Upper lobe of left lung (tissue), 6 donors: ENCODE results near the gene GAGE12E. TPM values are rescaled to one million over a fixed set of nuclear protein-coding genes. Genes with fewer than 3 reads are reported as not detected.
A peak's percentile ranks its signal among the peaks of the same experiment; 100 is the strongest.
"Not testable (repeated sequence)": the region's sequence is repeated elsewhere in the genome, so short reads cannot be mapped to it uniquely, and the experiment has no call there.

Source experiments
- ATAC-seq, 2 donors: fragments of 200-7000 bp; cut with Tn5 transposase; one replicate each; pipeline ENCODE4 v1.9.1; 2022; ENCODE audit warnings: mild to moderate bottlenecking in 2 of 2, moderate library complexity in 2 of 2; ENCODE audit not compliant: low FRiP score in 2 of 2
- DNase-seq, 2 donors: peaks; one replicate each; pipeline ENCODE4 v3.0.0-alpha.2; 2019 to 2020
- H3K27ac ChIP-seq, 4 donors: fragments of 200-600 bp; sonication (generic); one replicate each; pipeline ENCODE4 v1.5.1; 2016 to 2019
- H3K27me3 ChIP-seq, 4 donors: fragments of 200-600 bp; sonication (generic); one replicate each; pipeline ENCODE4 v1.5.1; 2017 to 2019
- H3K36me3 ChIP-seq, 4 donors: fragments of 200-600 bp; sonication (generic); one replicate each; pipeline ENCODE4 v1.5.1; 2016 to 2019
- H3K4me1 ChIP-seq, 4 donors: fragments of 200-600 bp; sonication (generic); one replicate each; pipeline ENCODE4 v1.5.1; 2018 to 2019
- H3K4me3 ChIP-seq, 4 donors: fragments of 200-600 bp; sonication (generic); one replicate each; pipeline ENCODE4 v1.5.1; 2017 to 2019; ENCODE audit warnings: mild to moderate bottlenecking in 2 of 4, moderate library complexity in 1 of 4
- H3K9me3 ChIP-seq, 4 donors: fragments of 200-600 bp; sonication (generic); one replicate each; pipeline ENCODE4 v1.5.1; 2018 to 2019
- WGBS, 2 donors: methylation state at CpG; one replicate each; pipeline ENCODE4 v1.1.5; 2017 to 2018; 5-methylcytosine and 5-hydroxymethylcytosine counted together
- total RNA-seq, 6 donors: library from RNA; depleted of rRNA in 4 of 6; stranded (reverse); fragments of >200 nt in 4 of 6; gene quantifications; one replicate each; pipeline versions ENCODE4 v1.1.0 to v1.2.1, GENCODE V29; 2016 to 2021
- donor health status: DM: no; HTN: no; CAD: no; lungs with moderate emphysema.
- donor health status: DM: no; HTN: yes; CAD: no; lungs with severe emphysema.

The GAGE12E gene, protein sequence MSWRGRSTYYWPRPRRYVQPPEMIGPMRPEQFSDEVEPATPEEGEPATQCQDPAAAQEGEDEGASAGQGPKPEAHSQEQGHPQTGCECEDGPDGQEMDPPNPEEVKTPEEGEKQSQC
- total RNA-seq, result not detected

DNA sequence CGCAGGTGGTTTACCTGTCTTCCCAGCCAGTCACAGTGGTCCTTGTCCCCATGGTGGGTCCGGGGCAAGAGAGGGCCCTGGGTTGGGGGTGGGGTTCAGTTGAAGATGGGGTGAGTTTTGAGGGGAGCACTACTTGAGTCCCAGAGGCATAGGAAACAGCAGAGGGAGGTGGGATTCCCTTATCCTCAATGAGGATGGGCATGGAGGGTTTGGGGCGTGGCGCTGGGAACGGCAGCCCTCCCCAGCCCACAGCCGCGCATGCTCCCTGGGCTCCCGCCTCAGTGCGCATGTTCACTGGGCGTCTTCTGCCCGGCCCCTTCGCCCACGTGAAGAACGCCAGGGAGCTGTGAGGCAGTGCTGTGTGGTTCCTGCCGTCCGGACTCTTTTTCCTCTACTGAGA lies at the start of gene GAGE12E:
Gene GAGE12E (plus strand): TSS at position 301 of the 400 bp plus-strand sequence. CDS start 1,155 bp downstream, outside the sequence.
- H3K27me3 ChIP-seq, H3K9me3 ChIP-seq, ATAC-seq, H3K4me3 ChIP-seq, DNase-seq, H3K27ac ChIP-seq, H3K4me1 ChIP-seq, H3K36me3 ChIP-seq: not testable (repeated sequence)
- WGBS, 2 donors, result no CpG with 5 or more reads among the region's 16 CpGs

DNA sequence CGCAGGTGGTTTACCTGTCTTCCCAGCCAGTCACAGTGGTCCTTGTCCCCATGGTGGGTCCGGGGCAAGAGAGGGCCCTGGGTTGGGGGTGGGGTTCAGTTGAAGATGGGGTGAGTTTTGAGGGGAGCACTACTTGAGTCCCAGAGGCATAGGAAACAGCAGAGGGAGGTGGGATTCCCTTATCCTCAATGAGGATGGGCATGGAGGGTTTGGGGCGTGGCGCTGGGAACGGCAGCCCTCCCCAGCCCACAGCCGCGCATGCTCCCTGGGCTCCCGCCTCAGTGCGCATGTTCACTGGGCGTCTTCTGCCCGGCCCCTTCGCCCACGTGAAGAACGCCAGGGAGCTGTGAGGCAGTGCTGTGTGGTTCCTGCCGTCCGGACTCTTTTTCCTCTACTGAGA lies 19.2 kb upstream of the GAGE12E start, which contains the start of gene GAGE12C:
Gene GAGE12C (plus strand): TSS at position 301 of the 400 bp plus-strand sequence. CDS start 1,155 bp downstream, outside the sequence.
- H3K36me3 ChIP-seq, DNase-seq: not testable (repeated sequence)

DNA sequence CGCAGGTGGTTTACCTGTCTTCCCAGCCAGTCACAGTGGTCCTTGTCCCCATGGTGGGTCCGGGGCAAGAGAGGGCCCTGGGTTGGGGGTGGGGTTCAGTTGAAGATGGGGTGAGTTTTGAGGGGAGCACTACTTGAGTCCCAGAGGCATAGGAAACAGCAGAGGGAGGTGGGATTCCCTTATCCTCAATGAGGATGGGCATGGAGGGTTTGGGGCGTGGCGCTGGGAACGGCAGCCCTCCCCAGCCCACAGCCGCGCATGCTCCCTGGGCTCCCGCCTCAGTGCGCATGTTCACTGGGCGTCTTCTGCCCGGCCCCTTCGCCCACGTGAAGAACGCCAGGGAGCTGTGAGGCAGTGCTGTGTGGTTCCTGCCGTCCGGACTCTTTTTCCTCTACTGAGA lies 9.7 kb upstream of the GAGE12E start, which contains the start of gene GAGE12D:
Gene GAGE12D (plus strand): TSS at position 301 of the 400 bp plus-strand sequence. CDS start 1,155 bp downstream, outside the sequence.
- not testable (repeated sequence) for H3K27ac ChIP-seq, H3K36me3 ChIP-seq, H3K9me3 ChIP-seq, H3K4me3 ChIP-seq, DNase-seq, H3K4me1 ChIP-seq, H3K27me3 ChIP-seq, ATAC-seq
- WGBS, 2 donors, result no CpG with 5 or more reads among the region's 16 CpGs

More for the DNA sequence above, 19.2 kb upstream of the GAGE12E start, which contains the start of gene GAGE12C:
- not testable (repeated sequence) for H3K27me3 ChIP-seq, H3K27ac ChIP-seq, H3K4me3 ChIP-seq, H3K9me3 ChIP-seq, ATAC-seq, H3K4me1 ChIP-seq
- no CpG with 5 or more reads among the region's 16 CpGs for WGBS, 2 donors

DNA sequence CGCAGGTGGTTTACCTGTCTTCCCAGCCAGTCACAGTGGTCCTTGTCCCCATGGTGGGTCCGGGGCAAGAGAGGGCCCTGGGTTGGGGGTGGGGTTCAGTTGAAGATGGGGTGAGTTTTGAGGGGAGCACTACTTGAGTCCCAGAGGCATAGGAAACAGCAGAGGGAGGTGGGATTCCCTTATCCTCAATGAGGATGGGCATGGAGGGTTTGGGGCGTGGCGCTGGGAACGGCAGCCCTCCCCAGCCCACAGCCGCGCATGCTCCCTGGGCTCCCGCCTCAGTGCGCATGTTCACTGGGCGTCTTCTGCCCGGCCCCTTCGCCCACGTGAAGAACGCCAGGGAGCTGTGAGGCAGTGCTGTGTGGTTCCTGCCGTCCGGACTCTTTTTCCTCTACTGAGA lies 9.5 kb downstream of the GAGE12E start, which contains the start of gene GAGE12F:
Gene GAGE12F (plus strand): TSS at position 301 of the 400 bp plus-strand sequence. CDS start 1,155 bp downstream, outside the sequence.
- not testable (repeated sequence) for DNase-seq, H3K9me3 ChIP-seq, H3K27ac ChIP-seq, H3K36me3 ChIP-seq, H3K4me3 ChIP-seq, H3K27me3 ChIP-seq, H3K4me1 ChIP-seq, ATAC-seq
- WGBS, 2 donors, result no CpG with 5 or more reads among the region's 16 CpGs

DNA sequence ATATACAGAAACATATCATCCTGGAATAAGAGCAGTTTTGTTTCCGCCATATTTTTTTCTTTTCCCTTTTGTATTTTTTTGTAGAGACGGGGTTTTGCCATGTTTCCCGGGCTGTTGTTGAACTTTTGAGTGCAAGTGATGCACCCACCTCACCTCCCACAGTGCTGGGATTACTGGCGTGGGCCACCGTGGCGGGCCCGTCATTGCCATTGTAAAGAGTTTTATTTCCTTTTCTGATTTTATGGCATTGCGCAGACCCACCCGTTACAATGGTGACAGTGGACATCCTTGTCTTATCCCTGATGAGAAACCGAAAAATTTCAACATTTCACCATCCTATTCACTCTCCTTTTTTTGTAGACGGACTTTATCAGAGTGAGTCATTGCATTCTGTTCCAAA lies 17.6 kb downstream of the GAGE12E start:
- 87% methylated on average over 3 of the region's 11 CpGs; no CpG with 5 or more reads in 1 of the 2 donors for WGBS, 2 donors
- not testable (repeated sequence) for H3K9me3 ChIP-seq, H3K27me3 ChIP-seq, H3K4me1 ChIP-seq, H3K27ac ChIP-seq, ATAC-seq, H3K4me3 ChIP-seq, H3K36me3 ChIP-seq
- DNase-seq, result peak in 1 of 2 donors; percentile 20

DNA sequence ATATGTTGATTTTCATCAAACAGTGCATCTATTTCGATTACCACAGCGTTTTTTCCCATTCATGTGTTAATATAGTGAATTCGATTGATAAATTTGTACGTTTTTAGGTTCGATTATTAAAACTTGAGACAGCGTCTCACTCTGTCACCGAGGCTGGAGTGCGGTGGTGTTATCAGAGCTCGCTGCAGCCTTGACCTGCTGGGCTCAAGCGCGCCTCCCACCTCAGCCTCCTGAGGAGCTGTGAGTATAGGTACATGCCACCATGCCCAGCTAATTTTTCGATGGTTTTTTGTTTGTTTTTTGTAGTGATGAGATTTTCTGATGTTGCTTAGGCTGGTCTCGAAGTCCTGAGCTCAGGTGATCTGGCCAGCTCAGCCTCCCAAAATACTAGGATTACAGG lies 18.1 kb downstream of the GAGE12E start:
- H3K27ac ChIP-seq, H3K4me1 ChIP-seq, H3K36me3 ChIP-seq, ATAC-seq, H3K4me3 ChIP-seq, H3K27me3 ChIP-seq, H3K9me3 ChIP-seq: not testable (repeated sequence)
- DNase-seq, result peak in 1 of 2 donors; percentile 18
- WGBS, 2 donors, result 94% methylated on average over 10 of the region's 13 CpGs; no CpG with 5 or more reads in 1 of the 2 donors

DNA sequence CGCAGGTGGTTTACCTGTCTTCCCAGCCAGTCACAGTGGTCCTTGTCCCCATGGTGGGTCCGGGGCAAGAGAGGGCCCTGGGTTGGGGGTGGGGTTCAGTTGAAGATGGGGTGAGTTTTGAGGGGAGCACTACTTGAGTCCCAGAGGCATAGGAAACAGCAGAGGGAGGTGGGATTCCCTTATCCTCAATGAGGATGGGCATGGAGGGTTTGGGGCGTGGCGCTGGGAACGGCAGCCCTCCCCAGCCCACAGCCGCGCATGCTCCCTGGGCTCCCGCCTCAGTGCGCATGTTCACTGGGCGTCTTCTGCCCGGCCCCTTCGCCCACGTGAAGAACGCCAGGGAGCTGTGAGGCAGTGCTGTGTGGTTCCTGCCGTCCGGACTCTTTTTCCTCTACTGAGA lies 19.0 kb downstream of the GAGE12E start, which contains the start of gene GAGE12G:
Gene GAGE12G (plus strand): TSS at position 301 of the 400 bp plus-strand sequence. CDS start 1,155 bp downstream, outside the sequence.
- H3K4me3 ChIP-seq, H3K27me3 ChIP-seq, ATAC-seq, H3K9me3 ChIP-seq, H3K36me3 ChIP-seq, H3K4me1 ChIP-seq, H3K27ac ChIP-seq, DNase-seq: not testable (repeated sequence)
- no CpG with 5 or more reads among the region's 16 CpGs for WGBS, 2 donors

DNA sequence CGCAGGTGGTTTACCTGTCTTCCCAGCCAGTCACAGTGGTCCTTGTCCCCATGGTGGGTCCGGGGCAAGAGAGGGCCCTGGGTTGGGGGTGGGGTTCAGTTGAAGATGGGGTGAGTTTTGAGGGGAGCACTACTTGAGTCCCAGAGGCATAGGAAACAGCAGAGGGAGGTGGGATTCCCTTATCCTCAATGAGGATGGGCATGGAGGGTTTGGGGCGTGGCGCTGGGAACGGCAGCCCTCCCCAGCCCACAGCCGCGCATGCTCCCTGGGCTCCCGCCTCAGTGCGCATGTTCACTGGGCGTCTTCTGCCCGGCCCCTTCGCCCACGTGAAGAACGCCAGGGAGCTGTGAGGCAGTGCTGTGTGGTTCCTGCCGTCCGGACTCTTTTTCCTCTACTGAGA lies 28.6 kb downstream of the GAGE12E start, which contains the start of gene GAGE12H:
Gene GAGE12H (plus strand): TSS at position 301 of the 400 bp plus-strand sequence. CDS start 1,155 bp downstream, outside the sequence.
- not testable (repeated sequence) for H3K4me3 ChIP-seq, H3K4me1 ChIP-seq, ATAC-seq, H3K27ac ChIP-seq, DNase-seq, H3K9me3 ChIP-seq, H3K27me3 ChIP-seq, H3K36me3 ChIP-seq
- WGBS, 2 donors, result no CpG with 5 or more reads among the region's 16 CpGs

DNA sequence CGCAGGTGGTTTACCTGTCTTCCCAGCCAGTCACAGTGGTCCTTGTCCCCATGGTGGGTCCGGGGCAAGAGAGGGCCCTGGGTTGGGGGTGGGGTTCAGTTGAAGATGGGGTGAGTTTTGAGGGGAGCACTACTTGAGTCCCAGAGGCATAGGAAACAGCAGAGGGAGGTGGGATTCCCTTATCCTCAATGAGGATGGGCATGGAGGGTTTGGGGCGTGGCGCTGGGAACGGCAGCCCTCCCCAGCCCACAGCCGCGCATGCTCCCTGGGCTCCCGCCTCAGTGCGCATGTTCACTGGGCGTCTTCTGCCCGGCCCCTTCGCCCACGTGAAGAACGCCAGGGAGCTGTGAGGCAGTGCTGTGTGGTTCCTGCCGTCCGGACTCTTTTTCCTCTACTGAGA lies 38.1 kb downstream of the GAGE12E start, which contains the start of gene GAGE2A:
Gene GAGE2A (plus strand): TSS at position 301 of the 400 bp plus-strand sequence. CDS start 1,155 bp downstream, outside the sequence.
- DNase-seq, H3K4me3 ChIP-seq, ATAC-seq, H3K27ac ChIP-seq, H3K27me3 ChIP-seq, H3K9me3 ChIP-seq, H3K36me3 ChIP-seq, H3K4me1 ChIP-seq: not testable (repeated sequence)
- WGBS, 2 donors, result no CpG with 5 or more reads among the region's 16 CpGs

DNA sequence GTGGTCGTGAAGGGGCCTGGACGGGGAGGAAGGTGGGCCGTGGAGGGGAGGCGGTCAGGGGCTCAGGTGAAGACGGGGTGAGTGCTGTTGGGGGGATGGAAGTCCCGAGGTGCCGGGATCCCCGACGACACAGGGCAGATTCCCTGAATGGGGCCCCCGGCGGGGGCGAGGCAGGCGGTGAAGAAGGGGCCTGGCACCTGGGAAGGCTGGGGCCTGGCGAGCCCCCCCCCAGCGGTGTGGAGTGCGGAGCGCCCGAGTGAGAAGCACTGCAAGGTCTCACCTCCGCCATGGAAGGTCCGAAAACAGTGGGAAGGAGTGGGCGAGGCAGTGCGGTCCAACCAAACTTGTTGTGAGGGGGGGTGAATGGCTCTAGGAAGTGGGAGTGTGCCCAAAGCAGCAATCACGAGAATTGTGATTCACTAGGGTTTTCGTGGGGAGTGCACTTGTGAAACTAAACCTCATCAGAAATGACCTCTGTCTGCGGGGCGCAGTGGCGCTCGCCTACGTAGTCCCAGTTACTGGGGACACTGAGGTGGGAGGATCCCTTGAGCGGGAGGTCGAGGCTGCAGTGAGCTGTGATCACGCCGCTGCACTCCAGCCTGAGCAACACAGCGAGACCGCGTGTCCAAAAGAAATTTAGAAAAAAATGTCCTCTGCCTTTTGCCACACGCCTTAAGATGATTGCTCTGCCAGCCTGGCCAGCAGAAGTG lies 38.8 kb downstream of the GAGE12E start:
- 94% methylated on average over 29 to 31 of the region's 37 CpGs for WGBS, 2 donors
- not testable (repeated sequence) for ATAC-seq, H3K27me3 ChIP-seq, H3K9me3 ChIP-seq, H3K4me1 ChIP-seq, H3K27ac ChIP-seq, H3K4me3 ChIP-seq, H3K36me3 ChIP-seq
- DNase-seq, result peak in 1 of 2 donors; percentile 80

DNA sequence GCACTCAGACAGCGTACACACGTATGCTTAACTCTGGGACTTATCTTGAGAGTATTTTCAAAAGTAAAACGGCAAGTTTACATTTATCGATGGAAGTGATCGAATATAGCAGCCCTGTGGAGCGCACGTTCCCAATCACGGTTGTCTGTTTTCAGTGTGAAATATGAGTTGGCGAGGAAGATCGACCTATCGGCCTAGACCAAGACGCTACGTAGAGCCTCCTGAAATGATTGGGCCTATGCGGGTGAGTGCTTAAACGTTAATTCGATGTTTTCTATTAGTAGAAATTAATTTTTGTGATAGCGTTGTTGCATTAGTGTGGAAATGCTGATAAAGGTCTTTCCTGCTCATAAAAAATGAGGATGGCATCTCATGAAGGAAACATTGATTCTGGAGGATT lies 39.4 kb downstream of the GAGE12E start:
- not testable (repeated sequence) for H3K9me3 ChIP-seq, H3K27ac ChIP-seq, H3K27me3 ChIP-seq, H3K36me3 ChIP-seq, H3K4me1 ChIP-seq, DNase-seq, ATAC-seq, H3K4me3 ChIP-seq
- WGBS, 2 donors, result 89 to 94% methylated on average over 13 to 15 of the region's 17 CpGs

DNA sequence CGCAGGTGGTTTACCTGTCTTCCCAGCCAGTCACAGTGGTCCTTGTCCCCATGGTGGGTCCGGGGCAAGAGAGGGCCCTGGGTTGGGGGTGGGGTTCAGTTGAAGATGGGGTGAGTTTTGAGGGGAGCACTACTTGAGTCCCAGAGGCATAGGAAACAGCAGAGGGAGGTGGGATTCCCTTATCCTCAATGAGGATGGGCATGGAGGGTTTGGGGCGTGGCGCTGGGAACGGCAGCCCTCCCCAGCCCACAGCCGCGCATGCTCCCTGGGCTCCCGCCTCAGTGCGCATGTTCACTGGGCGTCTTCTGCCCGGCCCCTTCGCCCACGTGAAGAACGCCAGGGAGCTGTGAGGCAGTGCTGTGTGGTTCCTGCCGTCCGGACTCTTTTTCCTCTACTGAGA lies 47.6 kb downstream of the GAGE12E start, which contains the start of gene GAGE1:
Gene GAGE1 (plus strand): TSS at position 301 of the 400 bp plus-strand sequence. CDS start 1,155 bp downstream, outside the sequence.
- not testable (repeated sequence) for H3K27ac ChIP-seq, ATAC-seq
- WGBS, 2 donors, result no CpG with 5 or more reads among the region's 16 CpGs

More for the DNA sequence above, 47.6 kb downstream of the GAGE12E start, which contains the start of gene GAGE1:
- not testable (repeated sequence) for DNase-seq, H3K4me3 ChIP-seq, H3K27me3 ChIP-seq, H3K4me1 ChIP-seq, H3K36me3 ChIP-seq, H3K9me3 ChIP-seq
